ENCODE results near the gene FAM210A.

The FAM210A gene

GRCh38 chr18:13643261-13643751 is 83.1 kb downstream of the FAM210A start:
- no peak for DNase-seq

GRCh38 chr18:13642440-13642827 is 83.9 kb downstream of the FAM210A start:
- no peak for DNase-seq

- no peak for DNase-seq
Measured at GRCh38 chr18:13641551-13642439, 84.6 kb downstream of the FAM210A start.

GRCh38 chr18:13640266-13640860 is 86.0 kb downstream of the FAM210A start:
- no peak for DNase-seq

- DNase-seq, result no peak
Measured at GRCh38 chr18:13638719-13639595, 87.4 kb downstream of the FAM210A start.

- DNase-seq, result no peak
Measured at GRCh38 chr18:13635046-13635445, 91.3 kb downstream of the FAM210A start.

GRCh38 chr18:13633700-13634099 is 92.7 kb downstream of the FAM210A start:
- no peak for DNase-seq

- DNase-seq, result no peak
Measured at GRCh38 chr18:13630716-13631268, 95.6 kb downstream of the FAM210A start.

- DNase-seq, result peak; percentile 46
Measured at GRCh38 chr18:13629841-13630715, 96.3 kb downstream of the FAM210A start.

GRCh38 chr18:13628211-13628610 is 98.1 kb downstream of the FAM210A start:
- DNase-seq, result no peak

GRCh38 chr18:13627639-13628038 is 98.7 kb downstream of the FAM210A start:
- no peak for DNase-seq

GRCh38 chr18:13626544-13626908 is 99.8 kb downstream of the FAM210A start:
- DNase-seq, result no peak

- no peak for DNase-seq
Measured at GRCh38 chr18:13625843-13626543, 100.4 kb downstream of the FAM210A start.

GRCh38 chr18:13625355-13625754 is 101.0 kb downstream of the FAM210A start:
- no peak for DNase-seq

GRCh38 chr18:13624563-13625237 is 101.7 kb downstream of the FAM210A start:
- no peak for DNase-seq

- no peak for DNase-seq
Measured at GRCh38 chr18:13623871-13624270, 102.5 kb downstream of the FAM210A start.

GRCh38 chr18:13623348-13623747 is 103.0 kb downstream of the FAM210A start:
- DNase-seq, result no peak

- DNase-seq, result no peak
Measured at GRCh38 chr18:13622751-13623150, 103.6 kb downstream of the FAM210A start.

- no peak for DNase-seq
Measured at GRCh38 chr18:13621886-13622619, 104.3 kb downstream of the FAM210A start.

GRCh38 chr18:13621446-13621849 is 104.9 kb downstream of the FAM210A start:
- DNase-seq, result no peak

Data from activated gamma-delta T cell treated with Interleukin-2 at 50 U/mL for 16 hours (primary cell).